ENCODE results near the gene C11orf87.

GRCh38 chr11:109374032-109374431, 48.0 kb upstream of the C11orf87 start:
- TF ChIP-seq CTCF (conservative IDR thresholded peaks at IDR 0.05; ENCODE audit: low read depth, low read length) (no peak), POLR2A (IDR thresholded peaks at IDR 0.05; ENCODE audit: low read depth, low read length) (no peak), RCOR1 (IDR thresholded peaks at IDR 0.05; ENCODE audit: insufficient replicate concordance, low read length) (no peak), CEBPB (IDR thresholded peaks at IDR 0.05; ENCODE audit: low read depth, low read length) (no peak), MXI1 (IDR thresholded peaks at IDR 0.05; ENCODE audit: borderline replicate concordance, low read depth, low read length) (no peak), RFX5 (IDR thresholded peaks at IDR 0.05; ENCODE audit: low read depth, low read length) (no peak), USF2 (IDR thresholded peaks at IDR 0.05; ENCODE audit: low read depth, low read length) (no peak), MAZ (IDR thresholded peaks at IDR 0.05; ENCODE audit: borderline replicate concordance, low read depth, low read length) (no peak), SMC3 (IDR thresholded peaks at IDR 0.05; ENCODE audit: low read depth, low read length) (no peak), CHD1 (IDR thresholded peaks at IDR 0.05; ENCODE audit: low read depth, low read length) (no peak), BHLHE40 (IDR thresholded peaks at IDR 0.05; ENCODE audit: low read depth, low read length) (no peak), MAFK (IDR thresholded peaks at IDR 0.05; ENCODE audit: low read depth, low read length) (peak; percentile 66)

All from IMR-90 (cell line).